Measurements from ENCODE around the gene CCL4L2.
"Not testable (repeated sequence)": the region's sequence is repeated elsewhere in the genome, so short reads cannot be mapped to it uniquely, and the experiment has no call there.

DNA sequence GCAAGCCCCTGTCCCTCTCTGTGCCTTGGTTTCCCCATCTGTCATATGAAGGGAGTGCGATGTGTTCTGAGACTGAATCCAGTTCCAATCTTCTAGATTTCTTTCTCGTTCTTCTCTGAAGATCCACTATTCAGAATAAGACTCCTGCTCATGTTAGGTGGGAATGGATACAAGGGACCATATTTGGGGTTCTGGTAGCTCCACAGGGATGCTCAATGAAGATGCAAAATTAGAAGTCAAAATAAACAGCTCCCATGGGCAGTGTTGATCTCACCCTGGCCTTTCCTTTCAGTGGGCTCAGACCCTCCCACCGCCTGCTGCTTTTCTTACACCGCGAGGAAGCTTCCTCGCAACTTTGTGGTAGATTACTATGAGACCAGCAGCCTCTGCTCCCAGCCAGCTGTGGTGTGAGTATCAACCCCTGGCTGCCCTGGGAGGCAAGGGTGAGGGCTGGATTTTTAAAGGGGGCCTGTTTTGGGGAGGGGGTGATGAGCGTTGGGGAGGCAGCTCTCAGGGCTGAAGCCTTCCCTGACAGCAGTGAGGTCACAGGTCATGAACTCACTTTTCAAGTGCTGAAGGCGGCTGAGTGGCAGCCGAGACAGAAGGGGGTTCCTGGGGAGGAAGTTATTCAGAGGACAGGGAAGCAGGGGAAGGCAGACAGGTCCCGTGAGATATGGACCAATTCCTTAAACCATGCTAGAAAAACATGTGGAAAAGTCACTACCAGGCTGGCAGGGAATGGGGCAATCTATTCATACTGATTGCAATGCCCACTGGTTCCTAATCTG lies 815 bp downstream of the CCL4L2 start:
- TF ChIP-seq, protein P1, sequence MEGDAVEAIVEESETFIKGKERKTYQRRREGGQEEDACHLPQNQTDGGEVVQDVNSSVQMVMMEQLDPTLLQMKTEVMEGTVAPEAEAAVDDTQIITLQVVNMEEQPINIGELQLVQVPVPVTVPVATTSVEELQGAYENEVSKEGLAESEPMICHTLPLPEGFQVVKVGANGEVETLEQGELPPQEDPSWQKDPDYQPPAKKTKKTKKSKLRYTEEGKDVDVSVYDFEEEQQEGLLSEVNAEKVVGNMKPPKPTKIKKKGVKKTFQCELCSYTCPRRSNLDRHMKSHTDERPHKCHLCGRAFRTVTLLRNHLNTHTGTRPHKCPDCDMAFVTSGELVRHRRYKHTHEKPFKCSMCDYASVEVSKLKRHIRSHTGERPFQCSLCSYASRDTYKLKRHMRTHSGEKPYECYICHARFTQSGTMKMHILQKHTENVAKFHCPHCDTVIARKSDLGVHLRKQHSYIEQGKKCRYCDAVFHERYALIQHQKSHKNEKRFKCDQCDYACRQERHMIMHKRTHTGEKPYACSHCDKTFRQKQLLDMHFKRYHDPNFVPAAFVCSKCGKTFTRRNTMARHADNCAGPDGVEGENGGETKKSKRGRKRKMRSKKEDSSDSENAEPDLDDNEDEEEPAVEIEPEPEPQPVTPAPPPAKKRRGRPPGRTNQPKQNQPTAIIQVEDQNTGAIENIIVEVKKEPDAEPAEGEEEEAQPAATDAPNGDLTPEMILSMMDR (IDR thresholded peaks at IDR 0.05) = not testable (repeated sequence)
- not testable (repeated sequence) for TF ChIP-seq POLR2A (IDR thresholded peaks at IDR 0.05)

All from testis (tissue), 2 donors.